Measurements from ENCODE around the gene ART5.

DNA sequence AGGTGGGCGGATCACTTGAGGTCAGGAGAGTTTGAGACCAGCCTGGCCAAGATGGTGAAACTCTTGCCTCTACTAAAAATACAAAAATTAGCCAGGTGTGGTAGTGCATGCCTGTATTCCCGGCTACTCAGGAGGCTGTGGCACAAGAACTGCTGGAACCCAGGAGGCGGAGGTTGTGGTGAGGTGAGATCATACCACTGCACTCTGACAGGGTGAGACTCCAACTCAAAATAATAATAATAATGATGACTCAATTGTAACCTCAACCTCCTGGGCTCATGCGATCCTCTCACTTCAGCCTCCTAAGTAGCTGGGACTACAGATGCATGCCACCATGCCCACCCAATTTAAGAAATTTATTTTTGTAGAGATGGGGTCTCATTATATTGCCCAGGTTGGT lies 45.0 kb upstream of the ART5 start:
- no peak for TF ChIP-seq POLR2A (IDR thresholded peaks at IDR 0.05)
- no peak for TF ChIP-seq CTCF (IDR thresholded peaks at IDR 0.05)
